K562 (cell line): ENCODE data around the gene TMEM131L. TPM values are rescaled to one million over a fixed set of nuclear protein-coding genes. Genes with fewer than 3 reads are reported as not detected.

Experiments used
- BCOR ChIP-seq: fragments of 450-650 bp; IDR thresholded peaks from 2 replicates; pipeline ENCODE4 v1.6.1; 2016
- CREB3L1 ChIP-seq: fragments of 450-650 bp; IDR thresholded peaks from 2 replicates; pipeline ENCODE4 v1.6.1; 2014; ENCODE audit warnings: low read depth, mild to moderate bottlenecking, moderate library complexity, borderline replicate concordance
- ELF2 ChIP-seq: fragments of 250-450 bp; sonication (Bioruptor Pico); IDR thresholded peaks from 2 replicates; pipeline ENCODE4 v1.5.0; 2021; ENCODE audit warnings: mild to moderate bottlenecking
- HDAC2 ChIP-seq: fragments of 450-650 bp; IDR thresholded peaks from 2 replicates; pipeline ENCODE4 v1.6.1; 2016; ENCODE audit warnings: mild to moderate bottlenecking
- NBN ChIP-seq: fragments of 450-650 bp; IDR thresholded peaks from 2 replicates; pipeline ENCODE4 v1.6.1; 2016; ENCODE audit warnings: low read depth, mild to moderate bottlenecking
- PHF8 ChIP-seq: fragments of 200-600 bp; sonication (generic); IDR thresholded peaks from 2 replicates; pipeline ENCODE4 v1.6.1; 2012; ENCODE audit warnings: mixed run types, mild to moderate bottlenecking, inconsistent platforms, low read length, moderate library complexity, borderline replicate concordance
- SMARCC2 ChIP-seq: fragments of 450-650 bp; IDR thresholded peaks from 2 replicates; pipeline ENCODE4 v1.6.1; 2017; ENCODE audit warnings: antibody characterized with exemption, moderate library complexity, mild to moderate bottlenecking, low read depth
- ZNF316 ChIP-seq: fragments of 450-650 bp; IDR thresholded peaks from 2 replicates; pipeline ENCODE4 v1.6.1; 2016
- ZNF407 ChIP-seq: fragments of 450-650 bp; IDR thresholded peaks from 2 replicates; pipeline ENCODE4 v1.6.1; 2016; ENCODE audit warnings: low read depth
- polyA plus RNA-seq, 8 experiments: library from polyadenylated mRNA; depleted of rRNA in 4 of 8; stranded (reverse) in 5 of 8; unstranded in 3 of 8; fragments of >200 nt; fragmentation: Nextera tagmentation in 2 of 8; fragmentation: Illumina TruSeq in 1 of 8; extraction: Ambion mirVana in 2 of 8; extraction: Trizol in 1 of 8; gene quantifications; 2 replicates each; pipeline versions ENCODE4 v1.2.1 to v1.2.3, GENCODE V29; 2011 to 2014; ENCODE audit warnings: inconsistent platforms in 1 of 8, missing spikeins in 1 of 8
- total RNA-seq, 7 experiments: library from RNA; depleted of rRNA in 6 of 7; stranded (reverse); fragments of >200 nt in 6 of 7; fragmentation: Illumina TruSeq in 2 of 7; extraction: Trizol in 2 of 7; gene quantifications; 2 replicates each; pipeline versions ENCODE4 v1.2.1 to v1.2.3, GENCODE V29; 2011 to 2021; ENCODE audit warnings: low replicate concordance in 1 of 7
- TF ChIP-seq, protein P1 (sequence below): IDR thresholded peaks from 2 replicates; pipeline ENCODE4 v1.6.1; 2016; ENCODE audit warnings: missing genetic modification characterization, missing compliant biosample characterization

TMEM131L gene
- total and polyA plus RNA-seq, 9 of the 15 experiments (the other 6 are each of a cell fraction or from before 2014, with no cell fraction given), result 1.2 to 20.8 (median 12.9) TPM

DNA sequence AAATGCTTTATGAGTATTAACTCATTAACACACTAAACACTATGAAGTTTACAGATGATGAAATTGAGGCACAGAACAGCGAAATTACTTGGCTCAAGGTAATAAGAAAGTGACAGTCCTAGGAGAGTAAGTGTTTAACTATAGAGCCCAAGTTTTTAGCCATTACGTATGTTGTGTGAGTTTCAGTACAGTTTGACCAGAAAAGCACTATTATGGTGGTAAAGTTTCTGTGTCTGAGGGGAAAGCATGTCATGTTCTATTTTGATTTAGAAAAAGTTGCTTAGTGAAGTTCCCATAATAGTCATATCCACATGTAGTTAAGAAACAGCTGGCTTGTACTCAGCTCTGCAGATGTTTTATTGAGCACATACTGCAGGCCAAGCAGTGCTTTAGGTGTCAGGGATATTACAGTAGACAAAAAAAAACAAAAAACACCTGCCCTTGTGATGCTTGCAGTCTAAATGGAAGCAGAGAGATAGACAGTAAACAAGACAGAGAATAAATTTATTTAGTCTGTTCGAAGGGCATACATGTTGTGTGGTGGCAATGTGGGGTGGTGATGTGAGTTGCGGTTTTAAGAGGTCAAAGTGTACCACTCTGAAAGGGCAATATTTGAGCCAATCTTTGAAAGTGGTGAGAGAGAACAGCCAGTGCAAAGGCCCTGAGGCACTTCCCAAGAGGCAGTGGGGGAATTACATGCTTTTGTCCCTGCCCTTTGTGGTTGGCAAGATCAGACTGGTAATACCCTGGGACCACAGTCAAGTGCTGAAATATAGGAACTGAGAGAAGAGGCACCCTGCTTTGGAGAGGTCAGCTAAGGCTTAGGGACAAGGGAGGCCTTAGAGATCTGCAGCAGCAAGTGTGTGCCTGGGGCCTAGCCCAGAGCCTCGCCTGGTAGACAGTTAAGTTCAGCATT, 6.2 kb downstream of the TMEM131L start (continued):
- TF ChIP-seq ZNF407 (no peak), SMARCC2 (no peak), ELF2 (CRISPR knock-in tag) (no peak), ZNF316 (0 out of 2 replicates have a peak, but pooled peaks have one; percentile 10), BCOR (0 out of 2 replicates have a peak, but pooled peaks have one; percentile 31), HDAC2 (no peak), CREB3L1 (no peak), NBN (no peak), PHF8 (no peak)
- TF ChIP-seq, protein P1, sequence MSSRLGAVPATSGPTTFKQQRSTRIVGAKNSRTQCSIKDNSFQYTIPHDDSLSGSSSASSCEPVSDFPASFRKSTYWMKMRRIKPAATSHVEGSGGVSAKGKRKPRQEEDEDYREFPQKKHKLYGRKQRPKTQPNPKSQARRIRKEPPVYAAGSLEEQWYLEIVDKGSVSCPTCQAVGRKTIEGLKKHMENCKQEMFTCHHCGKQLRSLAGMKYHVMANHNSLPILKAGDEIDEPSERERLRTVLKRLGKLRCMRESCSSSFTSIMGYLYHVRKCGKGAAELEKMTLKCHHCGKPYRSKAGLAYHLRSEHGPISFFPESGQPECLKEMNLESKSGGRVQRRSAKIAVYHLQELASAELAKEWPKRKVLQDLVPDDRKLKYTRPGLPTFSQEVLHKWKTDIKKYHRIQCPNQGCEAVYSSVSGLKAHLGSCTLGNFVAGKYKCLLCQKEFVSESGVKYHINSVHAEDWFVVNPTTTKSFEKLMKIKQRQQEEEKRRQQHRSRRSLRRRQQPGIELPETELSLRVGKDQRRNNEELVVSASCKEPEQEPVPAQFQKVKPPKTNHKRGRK (tag), result no peak
